GM23338 (cell line): ENCODE data around the gene TJP1. TPM values are rescaled to one million over a fixed set of nuclear protein-coding genes. Genes with fewer than 3 reads are reported as not detected.

Source experiments
- CREB1 ChIP-seq: fragments of 250-450 bp; sonication (Bioruptor Pico); IDR thresholded peaks from 2 replicates; pipeline ENCODE4 v1.5.0; 2020; ENCODE audit warnings: low read depth, mild to moderate bottlenecking, moderate library complexity
- JUNB ChIP-seq: IDR thresholded peaks from one replicate; pipeline ENCODE4 v1.6.1; 2016; ENCODE audit warnings: antibody characterized with exemption; ENCODE audit not compliant: unreplicated experiment
- NANOG ChIP-seq: IDR thresholded peaks from 2 replicates; pipeline ENCODE4 v1.6.1; 2016; ENCODE audit warnings: antibody characterized with exemption, borderline replicate concordance
- ZNF114 ChIP-seq: fragments of 250-450 bp; sonication (Bioruptor Pico); IDR thresholded peaks from 2 replicates; pipeline ENCODE4 v1.5.0; 2020; ENCODE audit warnings: mild to moderate bottlenecking, moderate library complexity
- ZNF331 ChIP-seq: fragments of 250-450 bp; sonication (Bioruptor Pico); IDR thresholded peaks from 2 replicates; pipeline ENCODE4 v1.5.0; 2020; ENCODE audit warnings: low read depth, mild to moderate bottlenecking, moderate library complexity
- ZNF462 ChIP-seq: fragments of 250-450 bp; sonication (Bioruptor Pico); IDR thresholded peaks from 2 replicates; pipeline ENCODE4 v1.5.0; 2020; ENCODE audit warnings: mild to moderate bottlenecking, moderate library complexity
- polyA plus RNA-seq: library from polyadenylated mRNA; unstranded; fragments of >200 nt; fragmentation: Nextera tagmentation; extraction: Ambion mirVana; gene quantifications from 2 replicates; pipeline ENCODE4 v1.2.1, GENCODE V29; 2016
- total RNA-seq: library from RNA; depleted of rRNA; stranded (reverse); fragments of >200 nt; shearing (Covaris generic); gene quantifications from 2 replicates; pipeline ENCODE4 v1.2.3, GENCODE V29; 2014
- TF ChIP-seq, protein P1 (sequence below): IDR thresholded peaks from one replicate; pipeline ENCODE4 v1.6.1; 2018; ENCODE audit warnings: antibody characterized with exemption; ENCODE audit not compliant: unreplicated experiment

Gene TJP1
- total and polyA plus RNA-seq, 2 experiments from 2014 or later: 76.2 to 116 TPM

DNA sequence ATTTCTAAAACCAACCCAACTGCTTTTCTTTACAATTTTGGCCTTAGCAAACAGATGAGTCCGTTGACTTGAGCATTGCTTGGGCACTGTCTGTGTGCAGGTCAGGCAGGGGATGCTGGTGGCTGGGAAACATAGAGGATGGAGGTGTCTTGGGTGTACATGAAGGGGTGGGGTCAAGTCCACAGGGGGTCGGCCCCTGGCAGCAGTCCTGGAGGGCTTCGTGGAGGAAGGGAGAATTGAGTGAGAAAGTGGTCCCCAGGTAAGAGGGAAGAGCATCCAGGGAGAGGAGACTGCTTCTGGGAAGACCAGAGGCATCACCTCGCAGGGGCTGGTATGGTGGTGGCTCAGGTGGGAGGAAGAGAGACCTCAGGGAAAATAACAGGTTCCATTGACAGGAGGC, 144.8 kb downstream of the TJP1 start (continued):
- TF ChIP-seq ZNF462 (CRISPR knock-in tag): no peak
- TF ChIP-seq NANOG: no peak
- TF ChIP-seq, protein P1, sequence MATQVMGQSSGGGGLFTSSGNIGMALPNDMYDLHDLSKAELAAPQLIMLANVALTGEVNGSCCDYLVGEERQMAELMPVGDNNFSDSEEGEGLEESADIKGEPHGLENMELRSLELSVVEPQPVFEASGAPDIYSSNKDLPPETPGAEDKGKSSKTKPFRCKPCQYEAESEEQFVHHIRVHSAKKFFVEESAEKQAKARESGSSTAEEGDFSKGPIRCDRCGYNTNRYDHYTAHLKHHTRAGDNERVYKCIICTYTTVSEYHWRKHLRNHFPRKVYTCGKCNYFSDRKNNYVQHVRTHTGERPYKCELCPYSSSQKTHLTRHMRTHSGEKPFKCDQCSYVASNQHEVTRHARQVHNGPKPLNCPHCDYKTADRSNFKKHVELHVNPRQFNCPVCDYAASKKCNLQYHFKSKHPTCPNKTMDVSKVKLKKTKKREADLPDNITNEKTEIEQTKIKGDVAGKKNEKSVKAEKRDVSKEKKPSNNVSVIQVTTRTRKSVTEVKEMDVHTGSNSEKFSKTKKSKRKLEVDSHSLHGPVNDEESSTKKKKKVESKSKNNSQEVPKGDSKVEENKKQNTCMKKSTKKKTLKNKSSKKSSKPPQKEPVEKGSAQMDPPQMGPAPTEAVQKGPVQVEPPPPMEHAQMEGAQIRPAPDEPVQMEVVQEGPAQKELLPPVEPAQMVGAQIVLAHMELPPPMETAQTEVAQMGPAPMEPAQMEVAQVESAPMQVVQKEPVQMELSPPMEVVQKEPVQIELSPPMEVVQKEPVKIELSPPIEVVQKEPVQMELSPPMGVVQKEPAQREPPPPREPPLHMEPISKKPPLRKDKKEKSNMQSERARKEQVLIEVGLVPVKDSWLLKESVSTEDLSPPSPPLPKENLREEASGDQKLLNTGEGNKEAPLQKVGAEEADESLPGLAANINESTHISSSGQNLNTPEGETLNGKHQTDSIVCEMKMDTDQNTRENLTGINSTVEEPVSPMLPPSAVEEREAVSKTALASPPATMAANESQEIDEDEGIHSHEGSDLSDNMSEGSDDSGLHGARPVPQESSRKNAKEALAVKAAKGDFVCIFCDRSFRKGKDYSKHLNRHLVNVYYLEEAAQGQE: no peak
- TF ChIP-seq ZNF114 (CRISPR knock-in tag): no peak
- no peak for TF ChIP-seq JUNB
- no peak for TF ChIP-seq CREB1 (CRISPR knock-in tag)
- no peak for TF ChIP-seq ZNF331 (CRISPR knock-in tag)
